ENCODE results near the gene SLA2. TPM values are rescaled to one million over a fixed set of nuclear protein-coding genes. Genes with fewer than 3 reads are reported as not detected.

Gene SLA2
- total and polyA plus RNA-seq, 2 donors from 2014 or later, result 0.24 to 1.5 TPM

DNA sequence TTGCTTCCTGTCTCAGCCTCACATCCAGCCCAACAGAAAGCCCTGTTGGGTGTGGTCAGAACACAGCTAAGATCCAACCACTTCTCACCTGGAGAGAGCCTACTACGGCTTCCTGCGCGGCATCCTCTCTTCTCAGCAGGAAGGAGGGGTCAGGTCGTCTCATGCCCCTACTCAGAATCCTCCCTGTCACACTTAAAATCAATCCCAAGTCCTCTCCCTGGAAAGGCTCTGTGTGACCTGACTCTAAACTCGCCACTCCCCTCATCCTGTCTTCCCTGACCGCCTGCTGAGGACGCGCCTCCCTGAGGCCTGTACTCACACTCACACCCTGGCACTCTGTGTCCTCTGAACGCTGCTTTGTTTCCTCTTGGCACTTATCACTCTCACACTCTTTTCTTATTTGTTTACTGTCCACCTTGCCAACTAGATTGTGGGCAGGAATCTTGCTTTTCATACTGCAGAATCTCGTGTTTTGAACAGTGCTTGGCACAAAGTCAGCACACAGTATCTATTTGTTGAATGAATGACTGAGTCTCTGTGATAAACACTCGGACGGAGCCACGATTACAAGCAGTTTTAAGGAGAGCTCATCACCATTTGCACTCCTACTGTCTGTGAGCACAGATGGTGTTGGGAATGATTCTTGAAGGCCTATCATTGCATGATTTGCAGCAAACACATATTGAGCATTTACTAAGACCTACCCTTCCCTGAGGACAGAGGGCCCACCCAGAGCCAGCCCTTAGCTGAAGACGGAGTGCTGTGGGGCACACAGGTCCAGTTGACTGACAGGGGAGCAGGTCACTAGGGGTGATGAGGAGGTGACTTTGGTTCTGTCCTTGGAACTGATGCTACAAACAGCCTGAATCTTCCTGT, 21.7 kb downstream of the SLA2 start:
- Histone ChIP-seq H3K4me1 (ENCODE audit: control insufficient read depth in 2 of 3, insufficient read depth in 2 of 3, low read depth in 1 of 3, low read length in 3 of 3) (no peaks in the 10 kb centered on the region), H3K27ac (ENCODE audit: low read depth in 2 of 2, low read length in 2 of 2) (no peak overlapping the region), H3K4me3 (ENCODE audit: low read length in 3 of 3) (no peak overlapping the region), H3K9ac (ENCODE audit: low read length in 3 of 3) (no peak overlapping the region), H3K9me3 (ENCODE audit: control insufficient read depth in 2 of 3, insufficient read depth in 1 of 3, low read length in 3 of 3) (no peaks in the 10 kb centered on the region), H3K36me3 (ENCODE audit: control insufficient read depth in 2 of 3, insufficient read depth in 3 of 3, low read length in 3 of 3) (no peaks in the 10 kb centered on the region), H3K27me3 (ENCODE audit: control insufficient read depth, insufficient read depth, low read length) (no peaks in the 10 kb centered on the region)
- DNase-seq, result no peak
- TF ChIP-seq, protein P1, sequence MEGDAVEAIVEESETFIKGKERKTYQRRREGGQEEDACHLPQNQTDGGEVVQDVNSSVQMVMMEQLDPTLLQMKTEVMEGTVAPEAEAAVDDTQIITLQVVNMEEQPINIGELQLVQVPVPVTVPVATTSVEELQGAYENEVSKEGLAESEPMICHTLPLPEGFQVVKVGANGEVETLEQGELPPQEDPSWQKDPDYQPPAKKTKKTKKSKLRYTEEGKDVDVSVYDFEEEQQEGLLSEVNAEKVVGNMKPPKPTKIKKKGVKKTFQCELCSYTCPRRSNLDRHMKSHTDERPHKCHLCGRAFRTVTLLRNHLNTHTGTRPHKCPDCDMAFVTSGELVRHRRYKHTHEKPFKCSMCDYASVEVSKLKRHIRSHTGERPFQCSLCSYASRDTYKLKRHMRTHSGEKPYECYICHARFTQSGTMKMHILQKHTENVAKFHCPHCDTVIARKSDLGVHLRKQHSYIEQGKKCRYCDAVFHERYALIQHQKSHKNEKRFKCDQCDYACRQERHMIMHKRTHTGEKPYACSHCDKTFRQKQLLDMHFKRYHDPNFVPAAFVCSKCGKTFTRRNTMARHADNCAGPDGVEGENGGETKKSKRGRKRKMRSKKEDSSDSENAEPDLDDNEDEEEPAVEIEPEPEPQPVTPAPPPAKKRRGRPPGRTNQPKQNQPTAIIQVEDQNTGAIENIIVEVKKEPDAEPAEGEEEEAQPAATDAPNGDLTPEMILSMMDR (IDR thresholded peaks at IDR 0.05; ENCODE audit: borderline replicate concordance, extremely low read depth, insufficient read depth), result no peak
- intact Hi-C loops (cut with DNase I), result no loop called here
- no peak for FAIRE-seq

DNA sequence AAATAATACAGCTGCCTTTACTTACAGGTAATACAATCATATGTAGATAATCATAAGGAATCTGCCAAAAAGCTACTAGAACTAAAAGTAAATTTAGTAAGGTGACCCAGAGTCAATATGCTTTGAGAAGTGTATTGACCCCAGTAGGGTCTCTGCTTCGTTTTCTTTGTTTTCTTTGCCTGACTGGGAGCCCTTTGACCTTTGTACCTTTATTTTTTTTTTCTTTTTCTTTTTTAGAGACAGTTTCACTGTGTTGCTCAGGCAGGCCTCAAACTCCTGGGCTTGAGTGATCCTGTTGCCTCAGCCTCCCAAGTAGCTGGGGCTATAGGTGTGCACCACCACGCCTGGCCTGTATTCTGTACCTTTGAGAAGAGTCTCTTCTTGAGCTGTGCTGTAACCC, 22.6 kb downstream of the SLA2 start:
- H3K27me3 ChIP-seq (ENCODE audit: control insufficient read depth, insufficient read depth, low read length), result no peaks in the 10 kb centered on the region
- TF ChIP-seq, protein P1 (IDR thresholded peaks at IDR 0.05; ENCODE audit: borderline replicate concordance, extremely low read depth, insufficient read depth), result no peak
- no peak for FAIRE-seq

DNA sequence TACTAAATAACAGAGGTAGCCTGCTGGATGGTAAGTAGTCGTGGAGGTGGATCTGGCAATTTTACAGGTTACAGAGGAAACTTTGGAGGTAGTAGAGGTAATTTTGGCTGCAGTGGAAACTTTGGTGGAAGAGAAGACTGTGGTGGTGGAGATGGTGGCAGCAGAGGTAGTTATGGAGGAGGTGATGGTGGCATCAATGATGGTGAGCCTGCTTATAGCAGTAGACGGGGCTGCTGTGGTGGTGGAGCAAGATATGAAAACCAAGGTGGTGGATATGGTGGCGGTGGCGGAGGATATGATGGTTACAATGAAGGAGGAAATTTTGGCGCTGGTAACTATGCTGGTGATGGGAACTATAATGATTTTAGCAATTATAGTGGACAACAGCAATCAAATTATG, 25.1 kb downstream of the SLA2 start:
- intact Hi-C loops (cut with DNase I), result no loop called here

More for the DNA sequence above, 22.6 kb downstream of the SLA2 start:
- Histone ChIP-seq H3K27ac (ENCODE audit: low read depth in 2 of 2, low read length in 2 of 2) (no peak overlapping the region), H3K4me3 (ENCODE audit: low read length in 3 of 3) (no peak overlapping the region), H3K36me3 (ENCODE audit: control insufficient read depth in 2 of 3, insufficient read depth in 3 of 3, low read length in 3 of 3) (no peaks in the 10 kb centered on the region), H3K4me1 (ENCODE audit: control insufficient read depth in 2 of 3, insufficient read depth in 2 of 3, low read depth in 1 of 3, low read length in 3 of 3) (no peaks in the 10 kb centered on the region), H3K9me3 (ENCODE audit: control insufficient read depth in 2 of 3, insufficient read depth in 1 of 3, low read length in 3 of 3) (no peaks in the 10 kb centered on the region), H3K9ac (ENCODE audit: low read length in 3 of 3) (no peak overlapping the region)
- intact Hi-C loops (cut with DNase I), result no loop called here
- no peak for DNase-seq

More for the DNA sequence above, 25.1 kb downstream of the SLA2 start:
- Histone ChIP-seq H3K9me3 (ENCODE audit: control insufficient read depth in 2 of 3, insufficient read depth in 1 of 3, low read length in 3 of 3) (no peaks in the 10 kb centered on the region), H3K4me3 (ENCODE audit: low read length in 3 of 3) (no peak overlapping the region), H3K27ac (ENCODE audit: low read depth in 2 of 2, low read length in 2 of 2) (no peak overlapping the region), H3K9ac (ENCODE audit: low read length in 3 of 3) (no peak overlapping the region), H3K4me1 (ENCODE audit: control insufficient read depth in 2 of 3, insufficient read depth in 2 of 3, low read depth in 1 of 3, low read length in 3 of 3) (no peaks in the 10 kb centered on the region), H3K27me3 (ENCODE audit: control insufficient read depth, insufficient read depth, low read length) (no peaks in the 10 kb centered on the region), H3K36me3 (ENCODE audit: control insufficient read depth in 2 of 3, insufficient read depth in 3 of 3, low read length in 3 of 3) (no peaks in the 10 kb centered on the region)
- no peak for FAIRE-seq
- TF ChIP-seq, protein P1 (IDR thresholded peaks at IDR 0.05; ENCODE audit: borderline replicate concordance, extremely low read depth, insufficient read depth), result no peak
- no peak for DNase-seq
